GM18517 (cell line): ENCODE data around the gene ELAVL3.
"Not testable (repeated sequence)": the region's sequence is repeated elsewhere in the genome, so short reads cannot be mapped to it uniquely, and the experiment has no call there.

Experiments used
- ATAC-seq: cut with Tn5 transposase; IDR thresholded peaks from one replicate; pipeline ENCODE4 v1.9.1; 2021; ENCODE audit warnings: mild to moderate bottlenecking, moderate library complexity; ENCODE audit not compliant: unreplicated experiment

The ELAVL3 gene

GRCh38 chr19:11489378-11489777 is 8.5 kb upstream of the ELAVL3 start:
- ATAC-seq, result no peak

- no peak for ATAC-seq
Observed at GRCh38 chr19:11486661-11487503, 6.0 kb upstream of the ELAVL3 start.

GRCh38 chr19:11485245-11485837 is 4.5 kb upstream of the ELAVL3 start:
- no peak for ATAC-seq

GRCh38 chr19:11483366-11484111 is 2.7 kb upstream of the ELAVL3 start:
- ATAC-seq, result no peak

GRCh38 chr19:11482384-11483050 is 1.7 kb upstream of the ELAVL3 start:
- peak; percentile 49 for ATAC-seq

- peak; percentile 48 for ATAC-seq
Observed at GRCh38 chr19:11481534-11482383, 913 bp upstream of the ELAVL3 start.

GRCh38 chr19:11479898-11480714 is 740 bp downstream of the ELAVL3 start:
- ATAC-seq, result no peak

GRCh38 chr19:11479090-11479897 is 1.6 kb downstream of the ELAVL3 start:
- no peak for ATAC-seq

- no peak for ATAC-seq
Observed at GRCh38 chr19:11478167-11479089, 2.4 kb downstream of the ELAVL3 start.

GRCh38 chr19:11475861-11476260 is 5.0 kb downstream of the ELAVL3 start:
- no peak for ATAC-seq

GRCh38 chr19:11475343-11475742 is 5.5 kb downstream of the ELAVL3 start:
- ATAC-seq, result not testable (repeated sequence)

- ATAC-seq, result no peak
Observed at GRCh38 chr19:11473725-11474124, 7.1 kb downstream of the ELAVL3 start.

GRCh38 chr19:11468266-11468845 is 12.5 kb downstream of the ELAVL3 start:
- ATAC-seq, result not testable (repeated sequence)

GRCh38 chr19:11465600-11465999 is 15.2 kb downstream of the ELAVL3 start:
- no peak for ATAC-seq

- ATAC-seq, result no peak
Observed at GRCh38 chr19:11464333-11465265, 16.2 kb downstream of the ELAVL3 start.

GRCh38 chr19:11463391-11463790 is 17.5 kb downstream of the ELAVL3 start:
- no peak for ATAC-seq
